OCI-LY1 (cell line): Measurements from ENCODE around the gene PDIK1L.

Experiments
- EZH2 ChIP-seq: fragments of 200-600 bp; sonication (generic), shearing (Covaris generic); IDR thresholded peaks from 2 replicates; pipeline ENCODE4 v1.8.0; 2017; ENCODE audit warnings: borderline replicate concordance, mixed run types, mild to moderate bottlenecking, antibody characterized with exemption, low read length, moderate library complexity, mixed read lengths
- TF ChIP-seq, protein P1 (sequence below): fragments of 200-600 bp; sonication (generic), shearing (Covaris generic); IDR thresholded peaks from 2 replicates; pipeline ENCODE4 v1.5.1; 2017; ENCODE audit warnings: mild to moderate bottlenecking, antibody characterized with exemption, low read length, moderate library complexity, mixed read lengths

DNA sequence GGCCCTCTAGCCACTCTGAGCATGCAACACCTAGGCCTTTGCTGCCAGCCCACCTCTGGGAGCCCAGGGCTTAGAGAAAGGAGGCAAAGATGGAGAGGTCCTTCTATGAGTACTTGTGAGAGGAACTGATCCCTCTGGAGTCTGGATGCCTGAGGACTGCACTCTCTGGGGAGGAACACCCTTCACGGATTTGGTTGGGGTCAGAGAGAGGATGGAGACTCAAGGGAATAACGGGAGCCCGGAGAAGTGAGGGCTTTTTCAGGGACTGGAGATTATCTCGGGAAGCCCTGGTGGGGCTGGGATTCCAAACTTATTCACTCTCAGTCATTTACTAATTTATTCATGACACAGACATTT lies 57.6 kb downstream of the PDIK1L start:
- TF ChIP-seq EZH2, result no peak
- TF ChIP-seq, protein P1, sequence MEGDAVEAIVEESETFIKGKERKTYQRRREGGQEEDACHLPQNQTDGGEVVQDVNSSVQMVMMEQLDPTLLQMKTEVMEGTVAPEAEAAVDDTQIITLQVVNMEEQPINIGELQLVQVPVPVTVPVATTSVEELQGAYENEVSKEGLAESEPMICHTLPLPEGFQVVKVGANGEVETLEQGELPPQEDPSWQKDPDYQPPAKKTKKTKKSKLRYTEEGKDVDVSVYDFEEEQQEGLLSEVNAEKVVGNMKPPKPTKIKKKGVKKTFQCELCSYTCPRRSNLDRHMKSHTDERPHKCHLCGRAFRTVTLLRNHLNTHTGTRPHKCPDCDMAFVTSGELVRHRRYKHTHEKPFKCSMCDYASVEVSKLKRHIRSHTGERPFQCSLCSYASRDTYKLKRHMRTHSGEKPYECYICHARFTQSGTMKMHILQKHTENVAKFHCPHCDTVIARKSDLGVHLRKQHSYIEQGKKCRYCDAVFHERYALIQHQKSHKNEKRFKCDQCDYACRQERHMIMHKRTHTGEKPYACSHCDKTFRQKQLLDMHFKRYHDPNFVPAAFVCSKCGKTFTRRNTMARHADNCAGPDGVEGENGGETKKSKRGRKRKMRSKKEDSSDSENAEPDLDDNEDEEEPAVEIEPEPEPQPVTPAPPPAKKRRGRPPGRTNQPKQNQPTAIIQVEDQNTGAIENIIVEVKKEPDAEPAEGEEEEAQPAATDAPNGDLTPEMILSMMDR, result no peak
